ENCODE measurements around the gene HDGF. TPM values are rescaled to one million over a fixed set of nuclear protein-coding genes. Genes with fewer than 3 reads are reported as not detected.

Gene HDGF
- total RNA-seq: 61.6 TPM

DNA sequence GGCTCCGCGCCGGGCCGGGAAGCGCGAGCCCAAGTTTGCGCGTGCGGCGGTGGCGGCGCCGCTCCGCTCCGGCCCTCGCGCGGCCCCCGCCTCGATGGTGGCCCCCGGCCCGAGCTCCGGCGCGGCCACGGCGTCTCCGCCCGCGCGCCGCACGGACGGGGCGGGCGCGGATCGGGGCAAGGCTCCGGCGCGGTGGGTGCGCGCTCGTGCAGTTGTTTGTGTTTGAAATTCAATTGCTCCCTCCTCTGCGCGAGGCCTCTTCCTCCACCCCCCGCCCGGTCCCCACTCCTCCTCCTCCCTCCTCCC is at the start of gene HDGF:
HDGF (minus strand) TSS at position 225 of the 306 bp plus-strand sequence. CDS start 246 bp downstream, outside the sequence.
- DNase-seq: no peak

DNA sequence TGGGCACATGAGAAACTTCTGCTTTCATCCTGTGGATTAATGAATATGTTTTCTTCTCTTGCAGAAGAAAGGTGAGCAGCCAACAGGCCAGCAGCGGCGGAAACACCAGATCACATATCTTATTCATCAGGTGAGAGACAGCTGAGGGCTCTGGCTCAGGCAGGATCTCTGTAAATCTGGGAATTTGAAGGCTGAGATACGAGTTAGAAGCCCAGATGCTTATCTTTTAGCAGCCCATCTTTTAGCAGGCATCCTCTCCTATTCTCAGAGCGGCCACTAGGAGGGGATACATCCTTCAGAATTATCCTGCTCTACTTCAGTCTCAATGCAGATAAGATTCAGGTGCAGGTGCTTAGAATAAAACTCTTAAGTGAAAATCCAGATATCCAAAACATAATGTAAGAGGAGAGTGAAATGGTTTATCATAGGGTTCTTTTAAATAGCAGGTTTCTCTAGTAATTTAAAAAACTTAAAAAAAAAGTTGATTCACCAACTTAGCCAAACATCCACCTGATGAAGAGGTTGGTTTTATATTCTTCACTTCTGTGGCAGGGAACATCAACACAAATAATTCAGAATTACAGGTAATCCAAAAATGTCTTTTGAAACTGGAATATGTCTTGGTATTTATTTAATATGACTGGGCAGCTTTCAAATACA is 45.9 kb upstream of the HDGF start:
- DNase-seq: no peak

DNA sequence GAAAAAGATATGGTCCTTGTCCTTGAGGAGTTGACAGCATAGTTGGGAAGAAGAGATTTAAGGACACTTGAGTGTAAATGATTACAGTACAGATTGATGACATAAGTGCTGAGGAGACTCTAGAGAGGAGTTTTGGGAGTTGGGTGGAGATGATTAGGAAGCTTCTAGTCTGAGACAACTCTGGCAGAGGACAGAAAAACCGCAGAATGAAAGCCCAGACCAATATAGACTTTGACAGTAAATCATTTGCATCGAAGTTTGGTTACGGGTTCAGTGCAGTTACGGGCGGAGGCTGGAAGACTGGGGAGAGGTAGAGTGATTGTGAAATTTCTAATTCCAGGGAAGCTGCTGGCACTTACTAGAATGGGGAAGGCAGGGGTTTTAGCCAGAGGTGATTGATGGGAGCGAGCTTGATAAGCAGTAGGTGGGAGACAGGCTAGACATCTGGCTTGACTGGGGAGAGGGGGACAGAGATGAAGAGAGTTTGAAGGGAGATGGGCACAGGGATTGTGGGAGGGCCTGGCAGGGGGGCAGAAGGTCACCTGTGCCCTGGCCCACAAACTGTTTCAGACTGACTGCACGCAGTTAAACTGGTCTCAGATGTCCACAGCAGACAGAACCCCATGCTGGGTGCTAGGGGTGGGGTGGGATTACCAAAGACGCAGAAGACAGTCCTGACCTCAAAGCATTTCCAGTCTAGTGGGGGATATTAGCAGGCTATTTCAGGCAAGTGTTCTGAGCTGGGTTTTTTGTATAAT is 45.0 kb upstream of the HDGF start:
- no peak for DNase-seq

DNA sequence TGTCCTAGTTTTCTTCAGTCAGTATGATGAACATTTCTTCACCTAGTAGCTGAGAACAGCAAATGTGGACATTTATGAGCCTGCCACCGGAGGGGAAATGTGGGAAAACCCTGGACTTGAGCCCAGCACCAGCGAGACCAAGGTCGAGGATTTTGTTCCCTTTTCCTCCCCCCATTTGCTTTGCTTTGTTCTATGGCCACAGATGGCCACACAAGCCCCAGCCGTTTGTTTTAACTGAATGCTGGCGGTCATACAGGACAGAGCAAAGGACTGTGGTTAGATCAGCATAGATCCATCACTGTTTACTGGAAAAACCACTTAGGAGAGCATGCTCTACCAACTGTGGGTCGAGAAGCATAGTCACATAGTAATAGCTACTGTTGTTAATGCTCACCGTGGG is 44.3 kb upstream of the HDGF start:
- DNase-seq: peak; percentile 55

DNA sequence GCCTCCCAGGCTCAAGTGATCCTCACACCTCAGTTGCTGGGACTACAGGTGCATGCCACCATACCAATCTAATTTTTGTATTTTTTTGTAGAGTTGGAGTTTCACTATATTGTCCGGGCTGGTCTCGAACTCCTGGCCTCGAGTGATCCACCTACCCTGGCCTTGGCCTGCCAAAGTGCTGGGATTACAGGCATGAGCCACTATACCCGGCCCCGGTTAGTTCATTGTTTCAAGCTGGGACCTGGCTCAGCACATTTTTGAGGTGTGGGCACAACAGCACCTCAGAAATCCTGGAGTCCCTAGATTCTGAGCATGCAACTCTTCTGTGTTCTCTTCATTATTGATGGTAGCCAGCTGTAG is 43.9 kb upstream of the HDGF start:
- DNase-seq: no peak

DNA sequence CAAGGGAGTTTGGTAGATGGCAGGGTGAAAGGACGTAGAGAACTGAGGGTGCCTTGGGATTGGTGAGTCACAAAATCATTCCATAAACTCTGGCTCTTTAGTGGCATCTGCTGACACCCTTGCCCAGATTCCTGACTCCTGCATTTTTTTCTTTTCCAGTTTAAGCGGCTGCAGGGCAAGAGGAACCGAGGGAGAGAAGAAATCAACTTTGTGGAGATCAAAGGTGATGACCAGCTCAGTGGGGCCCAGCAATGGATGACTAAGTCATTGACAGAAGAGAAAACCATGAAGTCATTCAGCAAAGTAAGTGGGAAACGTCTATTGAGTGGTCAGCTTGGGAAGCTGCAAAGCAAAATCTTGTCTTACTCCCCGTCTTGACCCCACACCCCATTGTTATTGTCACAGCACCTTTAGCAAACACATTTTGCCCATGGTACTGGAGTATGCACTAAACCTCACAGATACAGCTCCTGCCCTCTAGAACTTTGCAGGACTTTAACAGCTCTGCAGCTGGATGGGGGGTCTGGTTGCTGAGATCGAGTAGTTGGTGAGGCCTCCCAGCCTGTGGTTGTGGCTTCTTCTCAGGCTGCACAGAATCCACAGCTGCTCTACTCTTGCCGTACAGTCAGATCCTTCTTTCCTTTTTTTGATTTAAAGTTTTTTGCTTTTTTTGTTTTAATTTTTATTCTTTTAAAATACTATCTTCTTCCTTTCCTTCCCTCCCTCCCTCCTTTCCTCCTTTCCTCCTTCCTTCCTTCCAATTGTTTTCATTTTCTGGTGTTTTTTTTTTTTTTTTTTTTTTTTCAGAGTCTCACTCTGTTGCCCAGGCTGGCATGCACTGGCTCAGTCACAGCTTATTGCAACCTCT is 43.3 kb upstream of the HDGF start:
- no peak for DNase-seq

DNA sequence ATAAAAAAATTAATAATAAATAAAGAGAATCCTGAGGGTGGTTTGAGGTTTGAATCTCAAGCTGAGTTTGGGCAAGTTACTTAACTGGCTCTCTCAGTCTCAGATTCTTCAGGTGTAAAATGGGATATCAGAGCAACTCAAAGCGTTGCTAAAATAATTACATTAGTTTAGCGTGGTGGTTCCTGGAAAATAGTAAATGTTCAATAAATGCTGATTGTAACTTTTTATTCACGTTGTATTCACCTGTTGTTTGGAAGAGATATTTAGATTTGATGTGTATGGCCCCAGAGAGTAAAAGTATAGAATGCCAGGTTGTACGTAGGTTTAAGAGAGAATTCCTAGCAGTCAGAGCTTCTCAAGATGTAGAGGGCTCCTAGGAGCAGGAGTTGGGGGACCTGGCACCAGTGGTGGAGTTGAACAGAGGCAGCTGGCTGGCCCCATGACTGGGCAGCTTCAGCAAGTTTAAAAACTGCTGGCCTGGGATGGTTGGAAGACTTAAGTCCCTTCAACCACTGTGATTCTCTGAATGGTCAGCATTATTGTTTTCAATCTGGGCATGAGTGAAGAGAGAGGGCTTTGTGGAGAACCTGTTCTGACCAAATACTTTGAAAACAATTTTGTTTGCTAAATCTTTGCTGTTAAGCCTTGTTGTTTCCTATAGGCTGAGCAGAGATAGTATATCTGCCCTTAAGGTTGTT is 38.3 kb upstream of the HDGF start:
- no peak for DNase-seq

DNA sequence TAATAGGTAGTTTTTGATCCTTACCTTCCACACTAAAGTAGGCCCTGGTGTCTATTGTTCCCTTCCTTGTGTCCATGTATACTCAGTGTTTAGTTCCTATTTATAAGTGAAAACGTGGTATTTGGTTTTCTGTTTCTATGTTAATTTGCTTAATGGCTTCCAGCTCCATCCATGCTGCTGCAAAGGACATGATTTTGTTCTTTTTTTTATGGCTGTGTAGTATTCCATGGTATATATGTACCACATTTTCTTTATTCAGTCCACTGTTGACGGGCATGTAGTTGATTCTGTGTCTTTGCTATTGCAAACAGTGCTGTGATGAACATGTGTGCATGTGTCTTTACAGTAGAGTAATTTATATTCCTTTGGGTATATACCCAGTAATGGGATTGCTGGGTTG is 36.7 kb upstream of the HDGF start:
- no peak for DNase-seq

DNA sequence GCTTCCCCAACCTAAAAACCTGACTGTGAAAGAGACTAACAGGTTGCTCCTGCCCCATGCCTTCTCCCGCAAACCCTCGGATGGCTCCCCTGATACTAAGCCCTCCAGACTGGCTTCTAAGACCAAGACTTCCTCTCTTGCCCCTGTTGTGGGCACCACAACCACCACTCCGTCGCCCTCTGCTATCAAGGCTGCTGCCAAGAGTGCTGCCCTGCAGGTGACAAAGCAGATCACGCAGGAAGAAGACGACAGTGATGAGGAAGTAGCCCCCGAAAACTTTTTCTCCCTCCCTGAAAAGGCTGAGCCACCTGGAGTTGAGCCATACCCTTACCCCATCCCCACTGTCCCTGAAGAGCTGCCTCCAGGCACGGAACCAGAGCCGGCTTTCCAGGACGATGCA is 35.2 kb upstream of the HDGF start:
- DNase-seq: no peak

DNA sequence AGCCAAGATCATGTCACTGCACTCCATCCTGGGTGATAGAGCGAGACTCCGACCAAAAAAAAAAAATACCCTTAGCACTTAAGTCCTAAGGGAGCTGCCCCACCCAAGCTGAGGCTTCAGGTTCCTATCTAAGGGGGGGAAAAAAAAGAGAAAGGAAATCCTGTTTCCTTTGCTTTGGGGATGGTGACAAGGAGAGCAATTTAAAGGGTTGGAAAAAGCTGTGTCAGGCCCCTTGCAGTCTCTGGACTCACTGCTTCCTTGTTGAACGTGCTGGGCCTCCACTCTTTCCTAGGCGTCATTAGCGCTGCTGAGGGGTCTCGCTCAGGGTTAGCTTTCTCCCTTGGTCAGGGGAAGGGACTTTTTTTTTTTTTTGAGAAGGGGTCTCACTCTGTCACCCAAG is 34.0 kb upstream of the HDGF start:
- no peak for DNase-seq

DNA sequence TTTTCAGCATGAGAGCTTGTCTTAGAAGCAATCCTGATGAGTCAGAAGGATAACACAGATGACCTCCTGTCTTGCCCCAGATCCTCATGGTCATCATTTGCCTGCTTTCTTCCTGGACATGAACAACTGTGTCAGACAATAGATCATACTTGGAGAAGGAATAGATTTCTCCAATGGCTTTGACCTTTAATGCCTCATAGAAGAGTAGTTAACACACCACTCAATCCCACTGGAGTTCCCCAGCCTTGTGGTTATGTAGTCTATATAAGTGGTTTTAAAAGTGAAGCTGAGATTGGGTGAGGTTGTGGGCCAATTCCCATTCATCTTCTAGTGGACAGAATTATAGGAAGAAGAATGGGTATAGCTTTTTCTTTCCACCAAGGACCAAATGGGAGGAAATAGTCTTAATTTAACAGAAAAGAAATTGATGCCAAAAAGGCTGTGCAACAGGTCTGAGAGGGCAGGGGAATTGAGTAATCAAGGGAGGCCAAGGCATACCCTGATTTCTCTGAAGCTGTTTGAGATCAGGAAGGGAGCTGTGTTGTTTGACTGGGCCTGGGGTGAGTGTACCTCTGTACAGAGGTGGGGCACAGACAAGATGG is 30.2 kb upstream of the HDGF start:
- no peak for DNase-seq

DNA sequence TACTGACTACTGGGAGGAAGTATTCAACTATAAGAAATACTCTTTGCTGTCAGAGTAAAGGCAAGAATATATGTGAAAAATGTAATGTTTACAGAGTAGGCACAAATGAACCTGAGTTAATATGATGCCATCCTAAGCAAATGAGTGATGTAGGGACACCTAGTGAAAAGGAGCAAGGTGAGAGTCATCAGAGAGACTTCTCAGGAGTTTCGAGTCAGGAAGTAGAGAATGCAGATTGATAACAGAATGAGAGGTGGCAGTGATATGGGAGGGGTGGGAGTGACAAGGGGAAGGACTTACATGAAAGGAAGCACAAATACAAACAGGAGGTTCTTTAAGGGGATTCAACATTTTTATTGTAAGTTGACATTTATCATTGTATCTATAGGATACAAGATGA is 26.1 kb upstream of the HDGF start:
- no peak for DNase-seq

DNA sequence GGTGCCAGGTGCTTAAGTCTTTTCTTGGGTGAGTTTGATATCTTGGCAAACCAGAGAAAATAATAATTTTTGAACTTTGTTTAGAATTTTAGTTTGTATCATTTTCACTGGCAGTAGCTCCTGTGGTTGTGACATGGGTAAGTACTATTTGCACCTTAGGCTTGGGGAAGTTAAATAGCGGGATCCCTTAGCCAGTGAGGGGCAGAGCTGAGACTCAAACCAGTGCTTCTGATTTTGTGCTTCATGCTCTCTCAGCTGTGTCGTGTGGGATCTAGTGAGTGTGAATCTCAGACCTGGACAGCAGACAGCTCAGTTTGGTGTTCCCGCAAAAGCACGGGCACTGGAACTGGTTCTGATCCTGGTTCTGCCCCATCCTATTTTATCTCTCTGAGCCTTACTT is 25.5 kb upstream of the HDGF start:
- DNase-seq: no peak

DNA sequence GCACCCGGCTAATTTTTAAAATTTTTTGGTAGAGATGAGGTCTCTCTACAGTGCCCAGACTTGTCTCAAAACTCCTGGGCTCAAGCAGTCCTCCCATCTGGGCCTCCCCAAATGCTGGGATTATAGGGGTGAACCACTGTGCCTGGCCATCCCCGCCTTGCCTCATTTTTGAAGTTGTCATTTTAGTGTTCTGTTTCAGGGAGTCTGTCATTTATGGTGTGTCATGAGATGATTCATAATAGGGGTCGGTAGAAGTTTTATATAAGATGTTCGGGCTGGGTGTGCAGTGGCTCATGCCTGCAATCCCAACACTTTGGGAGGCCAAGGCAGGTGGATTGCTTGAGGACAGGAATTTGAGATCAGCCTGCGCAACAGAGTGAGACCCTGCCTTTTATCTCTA is 24.3 kb upstream of the HDGF start:
- no peak for DNase-seq

DNA sequence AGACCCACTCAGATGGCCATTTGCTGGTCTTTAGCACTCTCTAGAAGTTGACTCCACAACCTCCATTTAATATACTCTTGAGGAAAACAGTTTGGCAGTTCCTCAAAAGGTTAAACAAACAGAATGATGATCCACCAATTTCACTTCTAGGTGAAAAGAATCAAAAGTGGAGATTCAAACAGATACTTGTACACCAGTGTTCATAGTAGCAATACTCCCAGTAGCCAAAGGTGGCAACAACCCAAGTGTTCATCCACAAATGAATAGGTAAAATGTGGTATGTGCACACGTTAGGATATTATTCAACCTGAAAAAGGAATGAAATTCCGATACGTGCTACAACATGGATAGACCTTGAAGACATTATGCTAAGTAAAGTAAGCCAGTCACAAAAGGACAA is 22.1 kb upstream of the HDGF start:
- DNase-seq: no peak

DNA sequence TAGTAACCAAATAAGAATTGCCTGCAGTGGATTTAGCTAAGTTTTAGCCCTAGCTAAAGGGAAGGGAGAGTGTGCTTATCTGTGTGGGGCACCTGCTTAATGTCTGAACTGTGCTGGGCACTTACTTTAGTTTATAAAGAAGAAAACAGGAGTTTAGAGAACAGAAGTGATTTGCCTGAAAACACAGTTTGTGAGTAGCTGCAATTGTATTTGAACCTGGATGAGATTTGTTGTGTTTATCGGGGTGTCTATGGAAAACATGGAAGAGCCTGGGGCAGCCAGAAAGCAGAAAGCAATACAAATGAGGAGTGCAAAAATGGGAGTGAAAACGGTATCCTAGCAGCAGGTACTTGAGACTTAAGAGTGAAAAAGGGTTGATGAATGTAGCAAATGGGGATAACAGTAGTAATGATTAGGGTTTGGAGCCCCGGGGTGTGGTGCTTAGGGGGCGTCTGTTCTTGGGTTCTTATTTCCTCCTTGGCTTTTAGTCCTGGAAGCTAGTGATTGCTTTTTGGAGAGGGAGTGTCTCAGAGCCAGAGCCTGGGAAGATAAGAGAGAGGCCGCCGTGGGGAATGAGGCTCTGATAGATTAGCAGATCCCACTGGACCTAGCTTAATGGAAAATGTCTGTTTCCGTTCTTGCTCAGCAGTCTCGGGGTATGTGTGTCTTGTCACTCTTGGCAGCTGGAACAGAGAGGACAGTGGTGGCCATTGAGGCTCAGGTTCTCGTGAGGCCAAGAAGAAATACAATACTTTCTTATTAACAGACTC is 21.4 kb upstream of the HDGF start:
- no peak for DNase-seq

DNA sequence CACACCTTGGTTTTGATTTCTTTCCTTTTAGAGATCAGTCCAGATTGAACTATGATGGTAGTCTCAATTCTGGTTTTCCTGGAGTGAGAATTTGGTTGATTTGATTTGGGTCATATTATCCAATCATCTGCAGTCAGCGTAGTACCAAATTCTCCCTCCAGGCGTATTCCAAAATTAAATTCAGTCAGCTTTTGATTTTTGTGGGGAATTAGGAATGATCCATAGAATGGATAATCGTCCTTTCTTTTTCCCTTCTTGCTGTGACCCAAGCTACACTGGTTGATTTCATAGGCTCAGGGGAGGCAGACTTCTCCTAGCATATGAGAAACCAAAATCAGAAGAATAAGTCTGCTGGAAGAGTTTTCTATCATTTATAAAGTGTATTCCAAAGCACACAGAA is 20.7 kb upstream of the HDGF start:
- no peak for DNase-seq

DNA sequence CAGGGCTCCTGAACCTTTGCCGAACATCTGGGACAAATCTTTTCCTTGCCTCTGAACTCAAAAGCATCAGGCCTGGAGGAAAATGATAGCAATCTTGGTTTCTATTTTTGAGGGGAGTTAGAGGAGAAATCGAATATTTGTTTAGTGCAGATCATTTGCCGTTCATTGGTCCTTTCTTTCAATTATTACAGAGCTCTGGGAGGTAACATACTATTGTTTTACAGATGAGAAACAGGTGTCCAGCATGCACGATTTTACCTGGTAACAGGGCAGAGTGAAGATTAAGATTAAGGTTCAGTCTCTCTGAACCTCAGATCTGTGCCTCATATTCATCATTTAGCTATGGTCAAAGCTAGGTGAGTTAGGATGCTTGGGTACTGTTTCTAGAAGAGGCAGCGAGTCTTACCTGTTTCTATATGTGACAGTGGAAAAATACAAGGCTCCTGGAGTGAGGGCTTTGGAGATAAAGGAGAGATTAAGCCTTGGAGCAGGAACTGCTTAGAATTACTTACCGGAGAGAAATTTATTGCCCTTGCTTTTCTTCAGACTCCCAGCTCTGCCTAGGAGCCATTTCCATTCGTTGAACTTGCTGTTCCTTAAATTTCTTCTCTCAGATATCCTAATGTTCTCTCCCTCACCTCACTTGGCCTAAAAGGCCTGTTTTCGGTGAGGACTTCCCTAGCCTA is 17.3 kb upstream of the HDGF start:
- no peak for DNase-seq

DNA sequence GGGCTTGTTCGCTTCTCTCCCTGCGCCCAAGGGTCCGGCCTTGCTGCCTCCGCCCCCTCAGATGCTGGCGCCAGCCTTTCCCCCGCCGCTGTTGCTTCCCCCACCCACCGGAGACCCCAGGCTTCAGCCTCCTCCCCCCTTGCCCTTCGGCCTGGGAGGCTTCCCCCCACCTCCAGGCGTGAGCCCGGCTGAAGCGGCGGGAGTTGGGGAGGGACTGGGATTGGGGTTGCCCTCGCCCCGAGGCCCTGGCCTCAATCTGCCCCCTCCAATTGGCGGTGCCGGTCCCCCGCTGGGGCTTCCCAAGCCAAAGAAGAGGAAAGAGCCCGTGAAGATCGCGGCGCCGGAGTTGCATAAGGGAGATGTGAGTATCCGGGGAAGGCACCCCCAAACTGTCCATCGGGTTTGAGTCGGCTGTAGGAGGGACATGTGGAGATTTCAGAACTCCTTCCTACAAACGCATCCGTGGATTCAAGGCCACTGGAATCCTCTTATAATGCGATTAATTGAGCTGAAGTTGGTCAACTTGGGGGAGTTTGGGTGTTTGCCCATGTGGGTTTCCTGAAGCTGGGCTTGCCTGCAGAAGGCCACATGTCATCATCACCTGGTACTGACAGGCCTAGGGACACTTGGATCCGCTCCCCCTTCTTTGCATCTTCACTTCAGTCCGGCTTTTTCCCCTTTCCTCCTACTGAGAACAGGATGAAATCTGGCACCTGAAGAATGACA is 16.6 kb upstream of the HDGF start:
- DNase-seq: no peak

DNA sequence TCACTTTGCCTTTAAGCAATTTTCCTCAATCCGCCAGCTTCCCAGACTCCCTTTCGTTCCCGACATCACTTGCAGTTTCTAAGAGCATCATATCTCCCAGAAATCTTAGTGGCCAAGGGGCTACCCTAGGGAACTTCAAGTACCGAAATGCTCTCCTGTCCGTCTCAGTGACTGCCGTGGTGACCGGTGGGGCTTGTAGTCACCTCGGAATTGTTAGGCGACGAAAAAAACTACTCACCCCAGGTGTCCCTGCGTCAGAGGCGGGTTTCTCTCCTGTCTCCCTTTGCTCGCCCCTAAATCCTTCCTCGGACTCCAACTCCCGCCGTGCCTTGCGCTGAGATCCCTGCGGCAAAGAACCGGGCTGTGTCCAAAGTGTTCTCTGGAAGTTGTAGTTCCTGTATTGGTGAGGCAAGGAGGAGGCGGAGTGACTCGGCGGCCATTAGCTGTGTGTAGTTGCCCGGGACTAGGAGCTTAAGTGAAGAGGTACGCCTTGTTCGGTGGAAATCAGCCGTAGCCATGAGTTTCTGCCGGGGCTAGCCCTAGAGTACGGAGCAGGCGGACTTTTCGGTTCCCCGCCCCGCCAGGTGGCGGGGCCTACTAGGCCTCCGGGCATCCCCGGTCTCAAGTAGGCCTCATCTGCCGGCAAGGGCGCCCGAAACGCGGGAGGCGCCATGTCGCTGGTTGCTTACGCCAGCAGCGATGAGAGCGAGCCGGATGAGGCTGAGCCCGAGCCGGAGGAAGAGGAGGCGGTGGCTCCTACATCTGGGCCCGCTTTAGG is 15.8 kb upstream of the HDGF start, which contains the start of gene PRCC:
PRCC (plus strand) TSS at position 435 of the 778 bp plus-strand sequence; CDS start at position 672, 237 bp downstream.
- DNase-seq: peak; percentile 100

All from occipital lobe (tissue), 2 donors.